HL-60 (cell line): Measurements from ENCODE around the gene NBEAL1.

Experiments
- DNase-seq, 2 experiments: peaks; one replicate each; pipeline ENCODE4 v3.0.0-alpha.2; 2010 to 2020; ENCODE audit warnings: low read depth in 1 of 2, low spot score in 1 of 2
- H3K27ac ChIP-seq: fragments of 250-450 bp; sonication (Bioruptor Pico); replicated peaks from 2 replicates; pipeline ENCODE4 v1.5.1; 2020; ENCODE audit warnings: mild to moderate bottlenecking, moderate library complexity
- H3K27me3 ChIP-seq: fragments of 250-450 bp; sonication (Bioruptor Pico); 2 replicates; pipeline ENCODE4 v1.5.1; 2021; ENCODE audit warnings: mild to moderate bottlenecking, moderate library complexity; ENCODE audit not compliant: insufficient read depth, poor library complexity, severe bottlenecking
- H3K4me3 ChIP-seq: replicated peaks from 2 replicates; pipeline ENCODE4 v1.5.1; 2011; ENCODE audit warnings: mild to moderate bottlenecking, control low read depth, low read length; ENCODE audit not compliant: insufficient read depth
- GABPA ChIP-seq: IDR thresholded peaks from 2 replicates; pipeline ENCODE4 v1.6.1; 2012; ENCODE audit warnings: low read depth
- POLR2AphosphoS5 ChIP-seq: IDR thresholded peaks from 2 replicates; pipeline ENCODE4 v1.6.1; 2012; ENCODE audit warnings: low read depth
- SPI1 ChIP-seq: IDR thresholded peaks from 2 replicates; pipeline ENCODE4 v1.6.1; 2012; ENCODE audit warnings: low read depth, mild to moderate bottlenecking, borderline replicate concordance
- TF ChIP-seq, protein P1 (sequence below): IDR thresholded peaks from 2 replicates; pipeline ENCODE4 v1.6.1; 2012; ENCODE audit warnings: low read depth; ENCODE audit not compliant: insufficient replicate concordance
- TF ChIP-seq, protein P2 (sequence below): IDR thresholded peaks from one replicate; pipeline ENCODE4 v1.5.1; 2011; ENCODE audit warnings: low read length, control low read depth, inconsistent platforms; ENCODE audit not compliant: insufficient read depth

Gene NBEAL1

DNA sequence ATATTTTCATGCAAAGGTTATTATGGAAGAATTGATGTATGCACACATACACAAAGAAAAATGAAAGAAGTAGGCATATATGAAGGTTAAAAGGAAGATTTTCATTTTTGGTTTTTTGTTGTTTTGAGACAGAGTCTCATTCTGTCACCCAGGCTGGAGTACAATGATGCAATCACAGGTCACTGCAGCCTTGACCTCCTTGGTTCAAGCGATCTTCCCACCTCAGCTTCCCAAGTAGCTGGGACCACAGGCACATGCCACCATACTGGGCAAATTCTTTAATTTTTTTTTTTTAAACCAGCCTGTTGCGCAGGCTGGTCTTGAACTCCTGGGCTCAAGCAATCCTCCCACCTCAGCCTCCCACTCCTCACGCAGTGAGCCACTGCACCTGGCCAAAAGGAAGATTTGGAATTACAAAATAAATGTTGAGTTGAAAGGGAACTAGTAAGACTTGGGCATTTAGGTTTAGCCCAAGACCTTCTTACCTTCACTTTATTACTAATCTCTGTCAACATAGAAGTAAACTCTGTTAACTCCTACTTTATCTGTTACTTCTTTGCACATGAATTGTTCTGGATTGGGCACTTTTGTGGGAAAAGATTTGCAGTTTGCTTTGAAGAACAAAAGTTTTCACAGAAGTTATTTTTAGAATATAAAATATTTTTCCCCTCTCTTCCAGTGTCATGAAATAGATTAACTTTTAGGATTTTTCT, 31.7 kb upstream of the NBEAL1 start:
- no peak overlapping the region for H3K27ac ChIP-seq
- TF ChIP-seq SPI1 (no peak), POLR2AphosphoS5 (no peak), GABPA (no peak)
- TF ChIP-seq, protein P1, sequence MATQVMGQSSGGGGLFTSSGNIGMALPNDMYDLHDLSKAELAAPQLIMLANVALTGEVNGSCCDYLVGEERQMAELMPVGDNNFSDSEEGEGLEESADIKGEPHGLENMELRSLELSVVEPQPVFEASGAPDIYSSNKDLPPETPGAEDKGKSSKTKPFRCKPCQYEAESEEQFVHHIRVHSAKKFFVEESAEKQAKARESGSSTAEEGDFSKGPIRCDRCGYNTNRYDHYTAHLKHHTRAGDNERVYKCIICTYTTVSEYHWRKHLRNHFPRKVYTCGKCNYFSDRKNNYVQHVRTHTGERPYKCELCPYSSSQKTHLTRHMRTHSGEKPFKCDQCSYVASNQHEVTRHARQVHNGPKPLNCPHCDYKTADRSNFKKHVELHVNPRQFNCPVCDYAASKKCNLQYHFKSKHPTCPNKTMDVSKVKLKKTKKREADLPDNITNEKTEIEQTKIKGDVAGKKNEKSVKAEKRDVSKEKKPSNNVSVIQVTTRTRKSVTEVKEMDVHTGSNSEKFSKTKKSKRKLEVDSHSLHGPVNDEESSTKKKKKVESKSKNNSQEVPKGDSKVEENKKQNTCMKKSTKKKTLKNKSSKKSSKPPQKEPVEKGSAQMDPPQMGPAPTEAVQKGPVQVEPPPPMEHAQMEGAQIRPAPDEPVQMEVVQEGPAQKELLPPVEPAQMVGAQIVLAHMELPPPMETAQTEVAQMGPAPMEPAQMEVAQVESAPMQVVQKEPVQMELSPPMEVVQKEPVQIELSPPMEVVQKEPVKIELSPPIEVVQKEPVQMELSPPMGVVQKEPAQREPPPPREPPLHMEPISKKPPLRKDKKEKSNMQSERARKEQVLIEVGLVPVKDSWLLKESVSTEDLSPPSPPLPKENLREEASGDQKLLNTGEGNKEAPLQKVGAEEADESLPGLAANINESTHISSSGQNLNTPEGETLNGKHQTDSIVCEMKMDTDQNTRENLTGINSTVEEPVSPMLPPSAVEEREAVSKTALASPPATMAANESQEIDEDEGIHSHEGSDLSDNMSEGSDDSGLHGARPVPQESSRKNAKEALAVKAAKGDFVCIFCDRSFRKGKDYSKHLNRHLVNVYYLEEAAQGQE = no peak
- TF ChIP-seq, protein P2, sequence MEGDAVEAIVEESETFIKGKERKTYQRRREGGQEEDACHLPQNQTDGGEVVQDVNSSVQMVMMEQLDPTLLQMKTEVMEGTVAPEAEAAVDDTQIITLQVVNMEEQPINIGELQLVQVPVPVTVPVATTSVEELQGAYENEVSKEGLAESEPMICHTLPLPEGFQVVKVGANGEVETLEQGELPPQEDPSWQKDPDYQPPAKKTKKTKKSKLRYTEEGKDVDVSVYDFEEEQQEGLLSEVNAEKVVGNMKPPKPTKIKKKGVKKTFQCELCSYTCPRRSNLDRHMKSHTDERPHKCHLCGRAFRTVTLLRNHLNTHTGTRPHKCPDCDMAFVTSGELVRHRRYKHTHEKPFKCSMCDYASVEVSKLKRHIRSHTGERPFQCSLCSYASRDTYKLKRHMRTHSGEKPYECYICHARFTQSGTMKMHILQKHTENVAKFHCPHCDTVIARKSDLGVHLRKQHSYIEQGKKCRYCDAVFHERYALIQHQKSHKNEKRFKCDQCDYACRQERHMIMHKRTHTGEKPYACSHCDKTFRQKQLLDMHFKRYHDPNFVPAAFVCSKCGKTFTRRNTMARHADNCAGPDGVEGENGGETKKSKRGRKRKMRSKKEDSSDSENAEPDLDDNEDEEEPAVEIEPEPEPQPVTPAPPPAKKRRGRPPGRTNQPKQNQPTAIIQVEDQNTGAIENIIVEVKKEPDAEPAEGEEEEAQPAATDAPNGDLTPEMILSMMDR = no peak
- DNase-seq = no peak
- no peaks in the 10 kb centered on the region for H3K27me3 ChIP-seq
- no peak overlapping the region for H3K4me3 ChIP-seq

DNA sequence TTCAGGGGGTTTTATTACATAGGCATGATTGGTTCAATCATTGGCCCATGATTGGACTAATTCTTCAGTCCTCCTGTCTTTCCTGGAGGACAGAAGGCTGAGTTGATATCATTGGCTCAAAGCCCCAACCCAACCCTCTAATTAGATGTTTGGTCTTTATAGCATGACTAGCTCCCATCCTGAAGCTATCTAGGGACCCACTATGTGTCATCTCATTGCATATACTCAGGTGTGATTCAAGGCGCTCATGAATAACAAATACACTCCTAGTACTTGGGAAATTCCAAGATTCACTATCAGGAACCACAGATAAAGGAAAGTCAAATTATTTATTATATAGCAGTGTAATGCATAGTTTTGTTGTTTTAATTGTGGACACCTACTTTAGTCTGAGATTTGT, 24.9 kb upstream of the NBEAL1 start:
- H3K27ac ChIP-seq = no peak overlapping the region
- no peak overlapping the region for H3K4me3 ChIP-seq
- no peak for DNase-seq
- no peaks in the 10 kb centered on the region for H3K27me3 ChIP-seq
- TF ChIP-seq POLR2AphosphoS5 = no peak
- no peak for TF ChIP-seq GABPA
- TF ChIP-seq, protein P1 = no peak
- TF ChIP-seq, protein P2 = no peak
- no peak for TF ChIP-seq SPI1

DNA sequence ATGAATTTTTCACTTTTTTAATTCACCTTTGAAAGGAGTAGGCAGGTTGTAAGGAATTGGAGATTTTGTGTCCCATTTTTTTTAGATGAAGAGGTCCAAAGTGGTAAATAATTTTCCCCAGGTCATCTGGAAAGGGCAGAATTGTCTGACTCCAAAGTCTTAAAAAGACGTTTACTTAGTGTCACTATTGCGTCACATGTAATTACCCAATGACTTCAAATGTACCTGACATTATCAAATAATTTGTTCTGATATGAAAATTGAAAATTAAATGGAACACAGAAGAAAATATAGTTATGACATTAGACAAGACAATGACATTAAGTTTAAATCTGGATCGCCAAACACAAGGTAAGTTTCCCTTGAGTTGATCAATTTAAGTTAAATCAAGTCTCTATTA, 24.2 kb upstream of the NBEAL1 start:
- Histone ChIP-seq H3K4me3 (no peak overlapping the region), H3K27ac (no peak overlapping the region)
- no peak for DNase-seq

More for the DNA sequence above, 24.2 kb upstream of the NBEAL1 start:
- TF ChIP-seq, protein P2 = no peak
- no peak for TF ChIP-seq GABPA
- TF ChIP-seq, protein P1 = no peak
- no peak for TF ChIP-seq POLR2AphosphoS5
- no peak for TF ChIP-seq SPI1
- no peaks in the 10 kb centered on the region for H3K27me3 ChIP-seq
